Spleen (tissue), 7 donors: Measurements from ENCODE around the gene ORMDL2.

Experiments used
- CTCF ChIP-seq, 11 experiments: fragments of 200-600 bp in 7 of 11; fragments of 450-650 bp in 4 of 11; sonication (generic) in 4 of 11; IDR thresholded peaks in 8 of 11; conservative IDR thresholded peaks in 3 of 11; 1 replicate in 7 of 11; 2 replicates in 4 of 11; pipeline versions ENCODE4 v1.4.0 to v1.8.0; 2016 to 2021; ENCODE audit warnings: antibody characterized with exemption in 11 of 11, inconsistent platforms in 4 of 11, mild to moderate bottlenecking in 1 of 11
- POLR2A ChIP-seq, 3 donors: fragments of 450-650 bp; IDR thresholded peaks; one replicate each; pipeline ENCODE4 v1.5.1; 2017; ENCODE audit warnings: antibody characterized with exemption in 3 of 3, mild to moderate bottlenecking in 1 of 3
- POLR2AphosphoS5 ChIP-seq, 3 donors: sonication (generic); formaldehyde crosslinking; IDR thresholded peaks; one replicate each; pipeline ENCODE4 v1.5.1; 2017; ENCODE audit warnings: antibody characterized with exemption in 3 of 3
- donor health status: DM: no; HTN: no; CAD: no; lungs with moderate emphysema.
- donor health status: DM: no; HTN: no; CAD: no.
- donor health status: DM: no; HTN: no; CAD: no.

GRCh38 chr12:55827806-55828205, 10.0 kb downstream of the ORMDL2 start:
- TF ChIP-seq CTCF (IDR thresholded peaks at IDR 0.05 in 8 of 11, conservative IDR thresholded peaks at IDR 0.05 in 3 of 11) (no peak), POLR2A (IDR thresholded peaks at IDR 0.05) (no peak), POLR2AphosphoS5 (IDR thresholded peaks at IDR 0.05) (peak in 2 of 3 donors; percentile 1 to 26)
